GM19043 (cell line): ENCODE measurements around the gene KRTAP23-1.

Experiments
- ATAC-seq: cut with Tn5 transposase; IDR thresholded peaks from one replicate; pipeline ENCODE4 v1.9.1; 2021; ENCODE audit warnings: low read depth; ENCODE audit not compliant: unreplicated experiment

KRTAP23-1 gene

GRCh38 chr21:30348506-30348905 is at the start of gene KRTAP23-1:
Gene KRTAP23-1 (minus strand): TSS chr21:30348606. CDS start chr21:30348606, 0 bp downstream.
- no peak for ATAC-seq

- ATAC-seq = no peak
These were observed 47.3 kb upstream of the KRTAP23-1 start, which contains the start of gene KRTAP13-1 for GRCh38 chr21:30395731-30396130. Gene KRTAP13-1 (plus strand): TSS chr21:30396031. CDS start chr21:30396087, 56 bp downstream.

GRCh38 chr21:30391492-30392025 is 43.2 kb upstream of the KRTAP23-1 start:
- no peak for ATAC-seq

GRCh38 chr21:30382201-30382600 is 33.8 kb upstream of the KRTAP23-1 start:
- no peak for ATAC-seq

- no peak for ATAC-seq
These were observed 23.8 kb upstream of the KRTAP23-1 start, which contains the start of gene KRTAP13-2 for GRCh38 chr21:30372139-30372770. Gene KRTAP13-2 (minus strand): TSS chr21:30372271. CDS start chr21:30372213, 58 bp downstream.

- ATAC-seq = no peak
These were observed 7.5 kb upstream of the KRTAP23-1 start for GRCh38 chr21:30355906-30356305.

- ATAC-seq = no peak
These were observed 6.1 kb upstream of the KRTAP23-1 start for GRCh38 chr21:30354308-30355005.

- ATAC-seq = no peak
These were observed 3.1 kb upstream of the KRTAP23-1 start for GRCh38 chr21:30351534-30351933.

GRCh38 chr21:30349572-30349971 is 1.2 kb upstream of the KRTAP23-1 start:
- no peak for ATAC-seq

GRCh38 chr21:30345014-30345413 is 3.4 kb downstream of the KRTAP23-1 start:
- no peak for ATAC-seq

- ATAC-seq = no peak
These were observed 7.5 kb downstream of the KRTAP23-1 start for GRCh38 chr21:30340714-30341573.

GRCh38 chr21:30338717-30339116 is 9.7 kb downstream of the KRTAP23-1 start:
- ATAC-seq = no peak

GRCh38 chr21:30337772-30338171 is 10.6 kb downstream of the KRTAP23-1 start:
- no peak for ATAC-seq

- ATAC-seq = no peak
These were observed 11.1 kb downstream of the KRTAP23-1 start, which contains the start of gene KRTAP27-1 for GRCh38 chr21:30337276-30337744. Gene KRTAP27-1 (minus strand): TSS chr21:30337694. CDS start chr21:30337668, 26 bp downstream.

- ATAC-seq = no peak
These were observed 11.8 kb downstream of the KRTAP23-1 start for GRCh38 chr21:30336596-30336995.

GRCh38 chr21:30333736-30334135 is 14.7 kb downstream of the KRTAP23-1 start:
- no peak for ATAC-seq

- ATAC-seq = no peak
These were observed 15.7 kb downstream of the KRTAP23-1 start for GRCh38 chr21:30332681-30333080.

- ATAC-seq = no peak
These were observed 19.1 kb downstream of the KRTAP23-1 start for GRCh38 chr21:30329203-30329875.

- no peak for ATAC-seq
These were observed 22.0 kb downstream of the KRTAP23-1 start for GRCh38 chr21:30326390-30326789.

GRCh38 chr21:30320215-30320614 is 28.2 kb downstream of the KRTAP23-1 start, which contains the start of gene KRTAP26-1:
Gene KRTAP26-1 (minus strand): TSS chr21:30320315. CDS start chr21:30320035, 280 bp downstream.
- ATAC-seq = no peak
